GM12891 (cell line): ENCODE measurements around the gene DNAJC17.

Source experiments
- POLR2A ChIP-seq: IDR thresholded peaks from 2 replicates; pipeline ENCODE4 v1.6.1; 2011; ENCODE audit warnings: low read depth, low read length, control low read depth
- POLR2AphosphoS5 ChIP-seq: IDR thresholded peaks from 2 replicates; pipeline ENCODE4 v1.6.1; 2011; ENCODE audit warnings: low read depth, low read length, control low read depth
- POU2F2 ChIP-seq: IDR thresholded peaks from 2 replicates; pipeline ENCODE4 v1.6.1; 2011; ENCODE audit warnings: low read depth, mild to moderate bottlenecking, control low read depth, low read length, moderate library complexity
- TAF1 ChIP-seq: IDR thresholded peaks from 2 replicates; pipeline ENCODE4 v1.6.1; 2011; ENCODE audit warnings: low read depth, low read length, control low read depth

DNA sequence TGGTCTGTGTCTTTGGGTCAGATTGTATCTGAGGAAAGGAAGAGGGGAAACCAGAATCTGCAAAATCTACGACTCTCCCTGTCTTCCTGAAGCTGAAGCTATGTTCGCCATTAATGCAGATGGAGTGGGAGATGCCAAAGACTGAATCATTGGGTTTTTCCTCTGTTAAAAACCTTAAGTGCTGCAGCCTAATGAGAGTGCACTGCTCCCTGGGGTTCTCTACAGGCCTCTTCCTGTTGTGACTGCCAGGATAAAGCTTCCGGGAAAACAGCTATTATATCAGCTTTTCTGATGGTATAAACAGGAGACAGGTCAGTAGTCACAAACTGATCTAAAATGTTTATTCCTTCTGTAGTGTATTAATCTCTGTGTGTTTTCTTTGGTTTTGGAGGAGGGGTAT lies 76.2 kb downstream of the DNAJC17 start:
- TF ChIP-seq TAF1 (no peak), POLR2A (no peak), POLR2AphosphoS5 (no peak), POU2F2 (no peak)
